Measurements from ENCODE around the gene GPR156.

GPR156 gene

GRCh38 chr3:120193554-120193953 is 91.5 kb downstream of the GPR156 start:
- DNase-seq (ENCODE audit: low read depth in 2 of 2), result no peak

- no peak for DNase-seq (ENCODE audit: low read depth in 2 of 2)
These were observed 92.4 kb downstream of the GPR156 start for GRCh38 chr3:120192579-120192978.

- no peak for DNase-seq (ENCODE audit: low read depth in 2 of 2)
These were observed 92.9 kb downstream of the GPR156 start for GRCh38 chr3:120192159-120192558.

- no peak for DNase-seq (ENCODE audit: low read depth in 2 of 2)
These were observed 102.2 kb downstream of the GPR156 start for GRCh38 chr3:120182613-120183511.

- DNase-seq (ENCODE audit: low read depth in 2 of 2), result no peak
These were observed 103.4 kb downstream of the GPR156 start for GRCh38 chr3:120181632-120182031.

- DNase-seq (ENCODE audit: low read depth in 2 of 2), result no peak
These were observed 104.2 kb downstream of the GPR156 start for GRCh38 chr3:120180731-120181412.

- DNase-seq (ENCODE audit: low read depth in 2 of 2), result no peak
These were observed 107.2 kb downstream of the GPR156 start for GRCh38 chr3:120177707-120178306.

- DNase-seq (ENCODE audit: low read depth in 2 of 2), result no peak
These were observed 107.9 kb downstream of the GPR156 start for GRCh38 chr3:120177151-120177550.

- DNase-seq (ENCODE audit: low read depth in 2 of 2), result no peak
These were observed 110.0 kb downstream of the GPR156 start for GRCh38 chr3:120174811-120175539.

GRCh38 chr3:120173056-120173675 is 111.9 kb downstream of the GPR156 start:
- DNase-seq (ENCODE audit: low read depth in 2 of 2), result no peak

- no peak for DNase-seq (ENCODE audit: low read depth in 2 of 2)
These were observed 113.0 kb downstream of the GPR156 start for GRCh38 chr3:120172070-120172469.

GRCh38 chr3:120171134-120171873 is 113.7 kb downstream of the GPR156 start:
- no peak for DNase-seq (ENCODE audit: low read depth in 2 of 2)

GRCh38 chr3:120170223-120170622 is 114.8 kb downstream of the GPR156 start:
- DNase-seq (ENCODE audit: low read depth in 2 of 2), result no peak

GRCh38 chr3:120169407-120169806 is 115.6 kb downstream of the GPR156 start:
- DNase-seq (ENCODE audit: low read depth in 2 of 2), result no peak

GRCh38 chr3:120168611-120169010 is 116.4 kb downstream of the GPR156 start:
- DNase-seq (ENCODE audit: low read depth in 2 of 2), result no peak

- DNase-seq (ENCODE audit: low read depth in 2 of 2), result no peak
These were observed 117.0 kb downstream of the GPR156 start for GRCh38 chr3:120168038-120168437.

GRCh38 chr3:120167488-120167887 is 117.5 kb downstream of the GPR156 start:
- no peak for DNase-seq (ENCODE audit: low read depth in 2 of 2)

GRCh38 chr3:120163816-120164215 is 121.2 kb downstream of the GPR156 start:
- no peak for DNase-seq (ENCODE audit: low read depth in 2 of 2)

GRCh38 chr3:120163026-120163425 is 122.0 kb downstream of the GPR156 start:
- DNase-seq (ENCODE audit: low read depth in 2 of 2), result no peak

- DNase-seq (ENCODE audit: low read depth in 2 of 2), result no peak
These were observed 122.6 kb downstream of the GPR156 start for GRCh38 chr3:120162400-120162799.

- no peak for DNase-seq (ENCODE audit: low read depth in 2 of 2)
These were observed 123.1 kb downstream of the GPR156 start for GRCh38 chr3:120161902-120162301.

Measured in stimulated activated CD4-positive, alpha-beta T cell treated with anti-CD3 and anti-CD28 coated beads, Interleukin-1b, Interleukin-23, amount 100 ng/mL, for 1 hour (primary cell).